Suprapubic skin (tissue), 4 donors: ENCODE data around the gene SLC35E1.

Source experiments
- POLR2A ChIP-seq, 2 donors: fragments of 450-650 bp; IDR thresholded peaks; one replicate each; pipeline ENCODE4 v1.6.1; 2017; ENCODE audit warnings: antibody characterized with exemption in 2 of 2, mild to moderate bottlenecking in 2 of 2, moderate library complexity in 2 of 2
- POLR2AphosphoS5 ChIP-seq, 3 donors: sonication (generic); formaldehyde crosslinking; IDR thresholded peaks; one replicate each; pipeline ENCODE4 v1.6.1; 2017; ENCODE audit warnings: antibody characterized with exemption in 3 of 3
- TF ChIP-seq, protein P1 (sequence below), 2 donors: fragments of 200-600 bp in 1 of 2; fragments of 450-650 bp in 1 of 2; sonication (generic) in 1 of 2; IDR thresholded peaks; one replicate each; pipeline ENCODE4 v1.5.1; 2016 to 2019; ENCODE audit warnings: antibody characterized with exemption in 2 of 2, mild to moderate bottlenecking in 1 of 2, moderate library complexity in 1 of 2

DNA sequence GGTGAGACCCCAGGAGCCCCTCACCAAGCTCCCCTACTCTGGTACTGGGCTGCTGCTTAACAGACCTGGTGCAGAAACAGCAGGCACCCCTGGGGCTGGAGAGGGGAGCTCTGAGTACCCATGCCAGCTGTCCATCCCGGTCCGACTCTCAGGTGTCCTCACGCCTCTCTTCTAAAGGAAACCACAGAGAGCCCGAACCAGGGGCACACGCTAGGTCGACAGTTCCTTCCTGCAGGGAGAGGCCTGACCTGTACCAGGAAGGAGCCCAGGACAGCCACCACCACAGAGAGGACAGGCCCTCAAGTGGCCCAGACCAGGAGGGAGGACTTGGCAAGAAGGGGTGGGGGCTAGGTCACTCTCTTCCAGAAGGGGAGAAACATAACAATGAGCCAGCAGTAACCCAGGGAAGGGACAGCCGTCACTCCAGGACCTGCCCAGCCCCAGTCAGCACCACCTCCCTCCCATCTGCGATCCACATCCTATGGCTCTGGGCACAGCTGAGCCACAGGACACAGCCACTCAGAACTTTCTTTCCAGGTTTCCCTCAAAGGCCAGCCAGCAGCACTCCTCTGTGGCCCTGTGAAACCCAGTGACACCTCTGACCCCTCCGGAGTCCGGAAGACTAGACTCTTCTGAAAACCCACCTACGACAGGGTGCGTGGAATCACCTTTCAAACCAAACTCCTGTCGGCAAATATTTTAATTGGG lies 13.0 kb upstream of the SLC35E1 start:
- TF ChIP-seq, protein P1, sequence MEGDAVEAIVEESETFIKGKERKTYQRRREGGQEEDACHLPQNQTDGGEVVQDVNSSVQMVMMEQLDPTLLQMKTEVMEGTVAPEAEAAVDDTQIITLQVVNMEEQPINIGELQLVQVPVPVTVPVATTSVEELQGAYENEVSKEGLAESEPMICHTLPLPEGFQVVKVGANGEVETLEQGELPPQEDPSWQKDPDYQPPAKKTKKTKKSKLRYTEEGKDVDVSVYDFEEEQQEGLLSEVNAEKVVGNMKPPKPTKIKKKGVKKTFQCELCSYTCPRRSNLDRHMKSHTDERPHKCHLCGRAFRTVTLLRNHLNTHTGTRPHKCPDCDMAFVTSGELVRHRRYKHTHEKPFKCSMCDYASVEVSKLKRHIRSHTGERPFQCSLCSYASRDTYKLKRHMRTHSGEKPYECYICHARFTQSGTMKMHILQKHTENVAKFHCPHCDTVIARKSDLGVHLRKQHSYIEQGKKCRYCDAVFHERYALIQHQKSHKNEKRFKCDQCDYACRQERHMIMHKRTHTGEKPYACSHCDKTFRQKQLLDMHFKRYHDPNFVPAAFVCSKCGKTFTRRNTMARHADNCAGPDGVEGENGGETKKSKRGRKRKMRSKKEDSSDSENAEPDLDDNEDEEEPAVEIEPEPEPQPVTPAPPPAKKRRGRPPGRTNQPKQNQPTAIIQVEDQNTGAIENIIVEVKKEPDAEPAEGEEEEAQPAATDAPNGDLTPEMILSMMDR (IDR thresholded peaks at IDR 0.05) = no peak
- TF ChIP-seq POLR2A (IDR thresholded peaks at IDR 0.05) (no peak), POLR2AphosphoS5 (IDR thresholded peaks at IDR 0.05) (no peak)
